GM23338 (cell line): ENCODE results near the gene SH3RF3. TPM values are rescaled to one million over a fixed set of nuclear protein-coding genes. Genes with fewer than 3 reads are reported as not detected.

ENCODE experiments used
- ATAC-seq: fragments of 200-7000 bp; cut with Tn5 transposase; 3 replicates; pipeline ENCODE4 v1.9.1; 2020
- DNase-seq: peaks from one replicate; pipeline ENCODE4 v3.0.0-alpha.2; 2015; ENCODE audit warnings: low spot score
- H2AFZ ChIP-seq: fragments of 200-600 bp; sonication (generic); 2 replicates; pipeline ENCODE4 v1.8.0; 2016; ENCODE audit warnings: antibody characterized with exemption, mild to moderate bottlenecking, moderate library complexity
- H3F3A ChIP-seq: fragments of 200-600 bp; sonication (generic); replicated peaks from 2 replicates; pipeline ENCODE4 v1.8.0; 2017; ENCODE audit warnings: antibody characterized with exemption, mixed run types, low read depth
- H3K27ac ChIP-seq: fragments of 200-600 bp; sonication (generic); 2 replicates; pipeline ENCODE4 v1.6.1; 2016; ENCODE audit warnings: low read depth
- H3K27me3 ChIP-seq: fragments of 200-600 bp; sonication (generic); 2 replicates; pipeline ENCODE4 v1.8.0; 2016; ENCODE audit warnings: mild to moderate bottlenecking, mixed run types, moderate library complexity; ENCODE audit not compliant: insufficient read depth
- H3K36me3 ChIP-seq: fragments of 200-600 bp; sonication (generic); 2 replicates; pipeline ENCODE4 v1.8.0; 2016; ENCODE audit warnings: mild to moderate bottlenecking; ENCODE audit not compliant: insufficient read depth
- H3K4me1 ChIP-seq: fragments of 200-600 bp; sonication (generic); 2 replicates; pipeline ENCODE4 v1.8.0; 2016; ENCODE audit warnings: mild to moderate bottlenecking, moderate library complexity; ENCODE audit not compliant: insufficient read depth
- H3K4me2 ChIP-seq: fragments of 200-600 bp; sonication (generic); 2 replicates; pipeline ENCODE4 v1.7.1; 2017; ENCODE audit warnings: mixed run types
- H3K4me3 ChIP-seq: fragments of 200-600 bp; sonication (generic); 2 replicates; pipeline ENCODE4 v1.6.1; 2016; ENCODE audit warnings: mixed run types
- H3K79me2 ChIP-seq: fragments of 200-600 bp; sonication (generic); replicated peaks from 2 replicates; pipeline ENCODE4 v1.8.0; 2017; ENCODE audit warnings: mild to moderate bottlenecking; ENCODE audit not compliant: insufficient read depth
- H3K9me2 ChIP-seq: fragments of 200-600 bp; sonication (generic); 2 replicates; pipeline ENCODE4 v1.8.0; 2017; ENCODE audit not compliant: insufficient read depth
- H4K20me1 ChIP-seq: fragments of 200-600 bp; sonication (generic); replicated peaks from 2 replicates; pipeline ENCODE4 v1.8.0; 2017; ENCODE audit warnings: mild to moderate bottlenecking; ENCODE audit not compliant: insufficient read depth
- H3K27ac Mint-ChIP-seq: 2 replicates; pipeline ENCODE4 v1.8.0; 2020; ENCODE audit warnings: inconsistent platforms, mild to moderate bottlenecking, moderate library complexity, mixed read lengths
- H3K27me3 Mint-ChIP-seq: 3 replicates; pipeline ENCODE4 v1.8.0; 2022; ENCODE audit warnings: low read depth, mild to moderate bottlenecking, moderate library complexity, mixed read lengths, inconsistent platforms; ENCODE audit not compliant: insufficient read depth, poor library complexity
- H3K36me3 Mint-ChIP-seq: 3 replicates; pipeline ENCODE4 v1.8.0; 2021; ENCODE audit warnings: low read depth, mild to moderate bottlenecking, inconsistent platforms, moderate library complexity, mixed read lengths
- H3K4me1 Mint-ChIP-seq: 3 replicates; pipeline ENCODE4 v1.8.0; 2020; ENCODE audit warnings: mild to moderate bottlenecking, inconsistent platforms, mixed read lengths
- H3K4me3 Mint-ChIP-seq: 3 replicates; pipeline ENCODE4 v1.8.0; 2021; ENCODE audit warnings: moderate library complexity, mild to moderate bottlenecking, inconsistent platforms, mixed read lengths
- H3K9me3 Mint-ChIP-seq: 3 replicates; pipeline ENCODE4 v1.8.0; 2020; ENCODE audit warnings: moderate library complexity, mild to moderate bottlenecking, inconsistent platforms, mixed read lengths
- CREB1 ChIP-seq: fragments of 250-450 bp; sonication (Bioruptor Pico); IDR thresholded peaks from 2 replicates; pipeline ENCODE4 v1.5.0; 2020; ENCODE audit warnings: low read depth, mild to moderate bottlenecking, moderate library complexity
- CTCF ChIP-seq, 2 experiments: fragments of 200-600 bp in 1 of 2; sonication (generic) in 1 of 2; conservative IDR thresholded peaks; 2 replicates each; pipeline versions ENCODE4 v1.5.1 to v1.6.1; 2016 to 2017; ENCODE audit warnings: antibody characterized with exemption in 2 of 2, low read depth in 2 of 2, mild to moderate bottlenecking in 2 of 2, moderate library complexity in 1 of 2
- EZH2 ChIP-seq: fragments of 200-600 bp; sonication (generic); IDR thresholded peaks from one replicate; pipeline ENCODE4 v1.8.0; 2017; ENCODE audit warnings: antibody characterized with exemption, mild to moderate bottlenecking, low read depth; ENCODE audit not compliant: unreplicated experiment
- JUNB ChIP-seq: IDR thresholded peaks from one replicate; pipeline ENCODE4 v1.6.1; 2016; ENCODE audit warnings: antibody characterized with exemption; ENCODE audit not compliant: unreplicated experiment
- NANOG ChIP-seq: IDR thresholded peaks from 2 replicates; pipeline ENCODE4 v1.6.1; 2016; ENCODE audit warnings: antibody characterized with exemption, borderline replicate concordance
- REST ChIP-seq: IDR thresholded peaks from one replicate; pipeline ENCODE4 v1.6.1; 2018; ENCODE audit warnings: antibody characterized with exemption; ENCODE audit not compliant: unreplicated experiment
- STAT1 ChIP-seq: IDR thresholded peaks from one replicate; pipeline ENCODE4 v1.6.1; 2016; ENCODE audit warnings: antibody characterized with exemption; ENCODE audit not compliant: unreplicated experiment
- ZNF114 ChIP-seq: fragments of 250-450 bp; sonication (Bioruptor Pico); IDR thresholded peaks from 2 replicates; pipeline ENCODE4 v1.5.0; 2020; ENCODE audit warnings: mild to moderate bottlenecking, moderate library complexity
- ZNF331 ChIP-seq: fragments of 250-450 bp; sonication (Bioruptor Pico); IDR thresholded peaks from 2 replicates; pipeline ENCODE4 v1.5.0; 2020; ENCODE audit warnings: low read depth, mild to moderate bottlenecking, moderate library complexity
- polyA plus RNA-seq: library from polyadenylated mRNA; unstranded; fragments of >200 nt; fragmentation: Nextera tagmentation; extraction: Ambion mirVana; gene quantifications from 2 replicates; pipeline ENCODE4 v1.2.1, GENCODE V29; 2016
- total RNA-seq: library from RNA; depleted of rRNA; stranded (reverse); fragments of >200 nt; shearing (Covaris generic); gene quantifications from 2 replicates; pipeline ENCODE4 v1.2.3, GENCODE V29; 2014

SH3RF3 gene
- total and polyA plus RNA-seq, 2 experiments from 2014 or later, result 0.11 to 0.63 TPM

- TF ChIP-seq ZNF114 (no peak), ZNF331 (CRISPR knock-in tag) (no peak), CREB1 (CRISPR knock-in tag) (no peak), EZH2 (no peak), NANOG (no peak), REST (no peak), JUNB (no peak), STAT1 (no peak)
Observed at GRCh38 chr2:109525836-109526235, 396.8 kb downstream of the SH3RF3 start (continued).

GRCh38 chr2:109526442-109526970 is 397.5 kb downstream of the SH3RF3 start:
- no peaks in the 10 kb centered on the region for H3K4me1 Mint-ChIP-seq
- no peak for DNase-seq
- Histone ChIP-seq H3K79me2 (no peaks in the 10 kb centered on the region), H3K36me3 (no peaks in the 10 kb centered on the region), H3F3A (no peaks in the 10 kb centered on the region), H3K4me2 (no peak overlapping the region), H4K20me1 (no peaks in the 10 kb centered on the region), H3K9me2 (no peaks in the 10 kb centered on the region), H2AFZ (no peak overlapping the region), H3K4me1 (no peaks in the 10 kb centered on the region), H3K4me3 (no peak overlapping the region), H3K27me3 (no peaks in the 10 kb centered on the region), H3K27ac (no peak overlapping the region)
- H3K4me3 Mint-ChIP-seq, result no peak overlapping the region
- TF ChIP-seq CREB1 (CRISPR knock-in tag), result no peak
- no peak for TF ChIP-seq NANOG
- TF ChIP-seq ZNF331 (CRISPR knock-in tag), result no peak
- H3K9me3 Mint-ChIP-seq, result no peaks in the 10 kb centered on the region
- no peak for ATAC-seq
- no peak overlapping the region for H3K27ac Mint-ChIP-seq
- H3K27me3 Mint-ChIP-seq, result peaks cover 12% of the 10 kb centered on the region
- no peaks in the 10 kb centered on the region for H3K36me3 Mint-ChIP-seq

GRCh38 chr2:109527079-109527478 is 398.1 kb downstream of the SH3RF3 start:
- Histone ChIP-seq H3K36me3 (no peaks in the 10 kb centered on the region), H3K4me1 (no peaks in the 10 kb centered on the region), H4K20me1 (no peaks in the 10 kb centered on the region), H3K27me3 (no peaks in the 10 kb centered on the region), H3K4me2 (no peak overlapping the region), H3K9me2 (no peaks in the 10 kb centered on the region), H2AFZ (no peak overlapping the region), H3K79me2 (no peaks in the 10 kb centered on the region), H3K27ac (no peak overlapping the region), H3K4me3 (no peak overlapping the region), H3F3A (no peaks in the 10 kb centered on the region)
- Mint-ChIP-seq H3K4me1 (no peaks in the 10 kb centered on the region), H3K9me3 (no peaks in the 10 kb centered on the region), H3K27me3 (peaks cover 12% of the 10 kb centered on the region), H3K36me3 (no peaks in the 10 kb centered on the region), H3K4me3 (no peak overlapping the region), H3K27ac (no peak overlapping the region)
- no peak for DNase-seq
- no peak for ATAC-seq
- no peak for TF ChIP-seq CTCF (conservative IDR thresholded peaks at IDR 0.05; ENCODE audit: low read depth in 2 of 2)
- TF ChIP-seq JUNB, result no peak
- no peak for TF ChIP-seq ZNF114
- no peak for TF ChIP-seq CREB1 (CRISPR knock-in tag)
- TF ChIP-seq STAT1, result no peak
